Measurements from ENCODE around the gene PPP1R10.

DNA sequence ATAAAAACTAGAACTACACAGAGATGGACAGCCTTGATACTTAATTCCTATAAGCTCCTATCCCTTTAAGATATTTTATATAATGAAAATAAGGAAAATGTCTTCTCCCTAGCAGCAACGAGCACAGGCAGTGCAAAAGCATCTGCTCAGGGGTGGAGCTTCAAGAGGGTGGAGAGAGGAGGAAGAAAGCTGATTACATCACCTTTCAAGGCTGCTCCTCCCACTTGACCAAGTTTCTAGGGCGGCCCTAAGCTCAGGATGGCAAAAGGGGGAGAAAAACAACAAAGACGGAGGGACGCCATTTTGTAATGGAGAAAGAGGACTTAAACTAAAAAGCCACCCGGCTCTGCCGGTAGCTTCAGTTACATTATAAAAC lies 2.2 kb downstream of the PPP1R10 start:
- TF ChIP-seq, protein P1, sequence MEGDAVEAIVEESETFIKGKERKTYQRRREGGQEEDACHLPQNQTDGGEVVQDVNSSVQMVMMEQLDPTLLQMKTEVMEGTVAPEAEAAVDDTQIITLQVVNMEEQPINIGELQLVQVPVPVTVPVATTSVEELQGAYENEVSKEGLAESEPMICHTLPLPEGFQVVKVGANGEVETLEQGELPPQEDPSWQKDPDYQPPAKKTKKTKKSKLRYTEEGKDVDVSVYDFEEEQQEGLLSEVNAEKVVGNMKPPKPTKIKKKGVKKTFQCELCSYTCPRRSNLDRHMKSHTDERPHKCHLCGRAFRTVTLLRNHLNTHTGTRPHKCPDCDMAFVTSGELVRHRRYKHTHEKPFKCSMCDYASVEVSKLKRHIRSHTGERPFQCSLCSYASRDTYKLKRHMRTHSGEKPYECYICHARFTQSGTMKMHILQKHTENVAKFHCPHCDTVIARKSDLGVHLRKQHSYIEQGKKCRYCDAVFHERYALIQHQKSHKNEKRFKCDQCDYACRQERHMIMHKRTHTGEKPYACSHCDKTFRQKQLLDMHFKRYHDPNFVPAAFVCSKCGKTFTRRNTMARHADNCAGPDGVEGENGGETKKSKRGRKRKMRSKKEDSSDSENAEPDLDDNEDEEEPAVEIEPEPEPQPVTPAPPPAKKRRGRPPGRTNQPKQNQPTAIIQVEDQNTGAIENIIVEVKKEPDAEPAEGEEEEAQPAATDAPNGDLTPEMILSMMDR (IDR thresholded peaks at IDR 0.05; ENCODE audit: low read length), result no peak
- no peak for TF ChIP-seq EZH2 (optimal IDR thresholded peaks at IDR 0.05; ENCODE audit: low read depth, low read length)
